ENCODE results near the gene OR4D9. TPM values are rescaled to one million over a fixed set of nuclear protein-coding genes. Genes with fewer than 3 reads are reported as not detected.
"Not testable (repeated sequence)": the region's sequence is repeated elsewhere in the genome, so short reads cannot be mapped to it uniquely, and the experiment has no call there.

Gene OR4D9
- total RNA-seq, 1 experiment from 2014 or later: not detected

GRCh38 chr11:59511675-59512074, 336 bp downstream of the OR4D9 start:
- ChIA-PET CTCF (interaction anchor here (0.9 kb wide), 1 partner anchor 324 kb away, joined by 4 read pairs; no protein-coding TSS in a partner anchor), POLR2A (no interaction called here)
- BruUV-seq (replicated peaks): no TSS peak
- Mint-ChIP-seq H3K27ac (ENCODE audit: low read depth, unreplicated experiment) (no peak overlapping the region), H3K4me1 (ENCODE audit: insufficient read depth, unreplicated experiment) (no peaks in the 10 kb centered on the region), H3K27me3 (ENCODE audit: insufficient read depth, unreplicated experiment) (peaks cover 27% of the 10 kb centered on the region), H3K9me3 (ENCODE audit: unreplicated experiment) (no peaks in the 10 kb centered on the region), H3K36me3 (ENCODE audit: insufficient read depth, unreplicated experiment) (no peaks in the 10 kb centered on the region), H3K4me3 (ENCODE audit: unreplicated experiment) (no peak overlapping the region)
- TF ChIP-seq, protein P1, sequence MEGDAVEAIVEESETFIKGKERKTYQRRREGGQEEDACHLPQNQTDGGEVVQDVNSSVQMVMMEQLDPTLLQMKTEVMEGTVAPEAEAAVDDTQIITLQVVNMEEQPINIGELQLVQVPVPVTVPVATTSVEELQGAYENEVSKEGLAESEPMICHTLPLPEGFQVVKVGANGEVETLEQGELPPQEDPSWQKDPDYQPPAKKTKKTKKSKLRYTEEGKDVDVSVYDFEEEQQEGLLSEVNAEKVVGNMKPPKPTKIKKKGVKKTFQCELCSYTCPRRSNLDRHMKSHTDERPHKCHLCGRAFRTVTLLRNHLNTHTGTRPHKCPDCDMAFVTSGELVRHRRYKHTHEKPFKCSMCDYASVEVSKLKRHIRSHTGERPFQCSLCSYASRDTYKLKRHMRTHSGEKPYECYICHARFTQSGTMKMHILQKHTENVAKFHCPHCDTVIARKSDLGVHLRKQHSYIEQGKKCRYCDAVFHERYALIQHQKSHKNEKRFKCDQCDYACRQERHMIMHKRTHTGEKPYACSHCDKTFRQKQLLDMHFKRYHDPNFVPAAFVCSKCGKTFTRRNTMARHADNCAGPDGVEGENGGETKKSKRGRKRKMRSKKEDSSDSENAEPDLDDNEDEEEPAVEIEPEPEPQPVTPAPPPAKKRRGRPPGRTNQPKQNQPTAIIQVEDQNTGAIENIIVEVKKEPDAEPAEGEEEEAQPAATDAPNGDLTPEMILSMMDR (IDR thresholded peaks at IDR 0.05; ENCODE audit: unreplicated experiment): no peak
- DNase-seq (ENCODE audit: unreplicated experiment): no peak
- intact Hi-C loops (cut with micrococcal nuclease): no loop called here

DNA sequence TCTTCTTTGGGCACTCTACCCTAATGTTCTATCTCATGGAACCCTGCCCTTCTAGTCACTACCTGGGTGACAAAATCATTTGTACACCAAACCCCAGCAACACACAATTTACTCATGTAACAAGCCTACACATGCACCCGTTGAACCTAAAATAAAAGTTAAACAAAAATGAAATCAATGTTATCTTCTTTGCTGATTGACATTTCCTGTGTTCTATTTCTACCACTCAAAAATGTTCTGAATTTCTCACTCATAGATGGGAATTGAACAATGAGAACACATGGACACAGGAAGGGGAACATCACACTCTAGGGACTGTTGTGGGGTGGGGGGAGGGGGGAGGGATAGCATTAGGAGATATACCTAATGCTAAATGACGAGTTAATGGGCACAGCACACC, 8.8 kb downstream of the OR4D9 start:
- H3K9me3 Mint-ChIP-seq (ENCODE audit: unreplicated experiment); POLR2A ChIA-PET; intact Hi-C loops (cut with micrococcal nuclease); H3K27ac Mint-ChIP-seq (ENCODE audit: low read depth, unreplicated experiment); BruUV-seq (replicated peaks); H3K4me3 Mint-ChIP-seq (ENCODE audit: unreplicated experiment); H3K36me3 Mint-ChIP-seq (ENCODE audit: insufficient read depth, unreplicated experiment); H3K4me1 Mint-ChIP-seq (ENCODE audit: insufficient read depth, unreplicated experiment); DNase-seq (ENCODE audit: unreplicated experiment): not testable (repeated sequence)
- CTCF ChIA-PET: interaction anchor here (0.7 to 1.0 kb wide), 3 partner anchors 48 to 330 kb away, joined by 3 to 4 read pairs (median 3); no protein-coding TSS in a partner anchor
- H3K27me3 Mint-ChIP-seq (ENCODE audit: insufficient read depth, unreplicated experiment): peaks cover 29% of the 10 kb centered on the region

DNA sequence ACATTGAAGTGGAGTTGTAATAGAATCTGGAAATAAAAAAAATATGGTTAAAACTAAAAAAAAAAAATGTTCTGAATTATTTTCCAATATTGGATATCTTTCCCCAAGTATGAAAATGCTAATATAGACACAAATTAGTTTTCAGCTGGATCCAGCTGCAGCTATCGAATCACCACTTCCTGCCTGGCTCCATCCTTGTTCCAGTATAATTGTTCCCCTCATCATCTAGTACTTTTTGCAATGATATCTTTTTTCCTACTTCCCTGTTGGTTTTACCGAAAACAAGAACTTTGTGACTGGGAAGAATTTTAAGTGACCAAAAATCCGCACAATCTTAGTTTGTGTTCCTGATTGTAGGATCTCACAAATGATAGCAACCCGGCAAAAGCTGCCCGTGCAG, 9.4 kb downstream of the OR4D9 start:
- POLR2A ChIA-PET: no interaction called here
- Mint-ChIP-seq H3K27me3 (ENCODE audit: insufficient read depth, unreplicated experiment) (peaks cover 26% of the 10 kb centered on the region), H3K4me3 (ENCODE audit: unreplicated experiment) (no peak overlapping the region), H3K9me3 (ENCODE audit: unreplicated experiment) (no peaks in the 10 kb centered on the region), H3K4me1 (ENCODE audit: insufficient read depth, unreplicated experiment) (no peaks in the 10 kb centered on the region), H3K27ac (ENCODE audit: low read depth, unreplicated experiment) (no peak overlapping the region), H3K36me3 (ENCODE audit: insufficient read depth, unreplicated experiment) (no peaks in the 10 kb centered on the region)
- TF ChIP-seq, protein P1 (IDR thresholded peaks at IDR 0.05; ENCODE audit: unreplicated experiment): no peak
- intact Hi-C loops (cut with micrococcal nuclease): no loop called here
- CTCF ChIA-PET: interaction anchor here (0.9 kb wide), 1 partner anchor 91 kb away, joined by 3 read pairs; no protein-coding TSS in a partner anchor
- DNase-seq (ENCODE audit: unreplicated experiment): no peak
- no TSS peak for BruUV-seq (replicated peaks)

DNA sequence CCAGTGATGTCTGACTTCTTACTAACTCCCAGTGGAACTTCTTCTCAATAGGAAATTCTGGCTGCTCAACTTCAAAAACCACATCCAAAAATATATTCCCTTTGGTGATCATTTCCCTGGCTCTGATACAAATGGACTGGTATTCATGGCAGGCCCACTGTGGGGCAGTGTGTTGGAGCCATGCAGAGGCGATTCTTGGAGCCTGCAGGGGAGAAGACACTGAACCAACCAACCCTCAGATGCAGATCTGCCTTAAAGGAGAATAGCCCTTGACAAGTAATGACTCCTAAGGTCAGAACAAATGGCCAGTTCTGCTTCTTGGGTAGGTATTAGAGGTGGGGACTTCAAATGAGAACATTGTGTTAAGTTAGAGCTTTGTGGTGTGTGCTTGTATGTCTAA, 12.2 kb downstream of the OR4D9 start:
- intact Hi-C loops (cut with micrococcal nuclease): no loop called here
- Mint-ChIP-seq H3K27ac (ENCODE audit: low read depth, unreplicated experiment) (no peak overlapping the region), H3K9me3 (ENCODE audit: unreplicated experiment) (no peaks in the 10 kb centered on the region), H3K27me3 (ENCODE audit: insufficient read depth, unreplicated experiment) (peaks cover 24% of the 10 kb centered on the region), H3K4me1 (ENCODE audit: insufficient read depth, unreplicated experiment) (no peaks in the 10 kb centered on the region), H3K36me3 (ENCODE audit: insufficient read depth, unreplicated experiment) (no peaks in the 10 kb centered on the region), H3K4me3 (ENCODE audit: unreplicated experiment) (no peak overlapping the region)
- TF ChIP-seq, protein P1 (IDR thresholded peaks at IDR 0.05; ENCODE audit: unreplicated experiment): no peak
- BruUV-seq (replicated peaks): no TSS peak
- CTCF ChIA-PET: no interaction called here
- POLR2A ChIA-PET: no interaction called here
- no peak for DNase-seq (ENCODE audit: unreplicated experiment)

- Mint-ChIP-seq H3K4me1 (ENCODE audit: insufficient read depth, unreplicated experiment) (no peaks in the 10 kb centered on the region), H3K4me3 (ENCODE audit: unreplicated experiment) (no peak overlapping the region), H3K9me3 (ENCODE audit: unreplicated experiment) (no peaks in the 10 kb centered on the region), H3K27me3 (ENCODE audit: insufficient read depth, unreplicated experiment) (peaks cover 12% of the 10 kb centered on the region), H3K27ac (ENCODE audit: low read depth, unreplicated experiment) (no peak overlapping the region), H3K36me3 (ENCODE audit: insufficient read depth, unreplicated experiment) (no peaks in the 10 kb centered on the region)
- TF ChIP-seq, protein P1 (IDR thresholded peaks at IDR 0.05; ENCODE audit: unreplicated experiment): no peak
- intact Hi-C loops (cut with micrococcal nuclease): no loop called here
- no TSS peak for BruUV-seq (replicated peaks)
- no peak for DNase-seq (ENCODE audit: unreplicated experiment)
- CTCF ChIA-PET: interaction anchor here (0.6 kb wide), 2 partner anchors 254 to 274 kb away, joined by 3 read pairs; no protein-coding TSS in a partner anchor
- POLR2A ChIA-PET: interaction anchor here (0.7 to 1.0 kb wide), 2 partner anchors 62 to 270 kb away, joined by 3 read pairs; no protein-coding TSS in a partner anchor
Measured at GRCh38 chr11:59528711-59529110, 17.4 kb downstream of the OR4D9 start.

All from MCF 10A (cell line).